Natural killer cell treated with Interleukin-12 subunit alpha and Interleukin-12 subunit beta and Interleukin-15 and Interleukin-18, amount 100 ng/mL, for 72 hours (primary cell): Measurements from ENCODE around the gene NFYC. TPM values are rescaled to one million over a fixed set of nuclear protein-coding genes. Genes with fewer than 3 reads are reported as not detected.

Experiments used
- ATAC-seq, 2 donors: fragments of 150-1000 bp; cut with Tn5 transposase in 1 of 2; sonication (Bioruptor Pico), chemical (Tn5 transposase) in 1 of 2; 2 replicates each; pipeline ENCODE4 v1.10.0; 2021
- DNase-seq: peaks from one replicate; pipeline ENCODE4 v3.0.0; 2022; ENCODE audit warnings: low spot score
- H3K27ac Mint-ChIP-seq, 2 donors: 1 replicate in 1 of 2; 2 replicates in 1 of 2; pipeline ENCODE4 v1.8.0; 2022; ENCODE audit warnings: mixed read lengths in 2 of 2, mild to moderate bottlenecking in 1 of 2, moderate library complexity in 1 of 2
- H3K27me3 Mint-ChIP-seq, 2 donors: 1 replicate in 1 of 2; 2 replicates in 1 of 2; pipeline ENCODE4 v1.8.0; 2022; ENCODE audit warnings: mixed read lengths in 2 of 2
- H3K36me3 Mint-ChIP-seq: one replicate; pipeline ENCODE4 v1.8.0; 2022; ENCODE audit warnings: mixed read lengths
- H3K4me1 Mint-ChIP-seq, 2 donors: 1 replicate in 1 of 2; 2 replicates in 1 of 2; pipeline ENCODE4 v1.8.0; 2022; ENCODE audit warnings: low read depth in 2 of 2, mixed read lengths in 2 of 2, mild to moderate bottlenecking in 1 of 2
- H3K4me3 Mint-ChIP-seq: one replicate; pipeline ENCODE4 v1.8.0; 2022; ENCODE audit warnings: mixed read lengths
- H3K9me3 Mint-ChIP-seq: 2 replicates; pipeline ENCODE4 v1.8.0; 2022; ENCODE audit warnings: mixed read lengths
- total RNA-seq, 2 donors: library from RNA; stranded (reverse); gene quantifications; one replicate each; pipeline ENCODE4 v1.2.3, GENCODE V29; 2022

The NFYC gene
- total RNA-seq, result 10 to 100 TPM; 56.7 to 80.3 TPM

GRCh38 chr1:40691538-40692428 lies at the start of gene NFYC:
TSS of gene NFYC (plus strand) at chr1:40691704. CDS start at chr1:40738844, 47,140 bp downstream.
- Mint-ChIP-seq H3K4me1 (peaks cover 46 to 58% of the 10 kb centered on the region in 2 donors), H3K27ac (peak within 1 kb of the TSS; percentile 92 to 95), H3K27me3 (no peaks in the 10 kb centered on the region), H3K9me3 (no peaks in the 10 kb centered on the region), H3K36me3 (peaks cover 11% of the 10 kb centered on the region), H3K4me3 (peak within 1 kb of the TSS; percentile 96)
- ATAC-seq (peak; percentile 92 to 93), DNase-seq (peak; percentile 96)

GRCh38 chr1:40645118-40645680 lies 46.3 kb upstream of the NFYC start:
- H3K27me3 Mint-ChIP-seq, result peaks cover 0 to 11% of the 10 kb centered on the region in 2 donors
- no peaks in the 10 kb centered on the region for H3K9me3 Mint-ChIP-seq
- no peaks in the 10 kb centered on the region for H3K36me3 Mint-ChIP-seq
- peaks cover 0 to 10% of the 10 kb centered on the region in 2 donors for H3K4me1 Mint-ChIP-seq
- no peak for ATAC-seq
- no peak for DNase-seq
- no peak overlapping the region for H3K27ac Mint-ChIP-seq
- H3K4me3 Mint-ChIP-seq, result no peak overlapping the region

GRCh38 chr1:40646315-40646714 lies 45.2 kb upstream of the NFYC start:
- no peak for DNase-seq
- Mint-ChIP-seq H3K36me3 (no peaks in the 10 kb centered on the region), H3K4me3 (no peak overlapping the region), H3K27ac (no peak overlapping the region), H3K27me3 (peaks cover 0 to 7% of the 10 kb centered on the region in 2 donors), H3K4me1 (peaks cover 0 to 7% of the 10 kb centered on the region in 2 donors), H3K9me3 (no peaks in the 10 kb centered on the region)
- ATAC-seq, result no peak

- Mint-ChIP-seq H3K9me3 (no peaks in the 10 kb centered on the region), H3K4me3 (no peak overlapping the region), H3K27ac (no peak overlapping the region), H3K36me3 (no peaks in the 10 kb centered on the region), H3K27me3 (peaks cover 0 to 7% of the 10 kb centered on the region in 2 donors), H3K4me1 (peaks cover 0 to 7% of the 10 kb centered on the region in 2 donors)
- DNase-seq (no peak), ATAC-seq (no peak)
These were observed 43.3 kb upstream of the NFYC start for GRCh38 chr1:40648200-40648599.

- H3K4me1 Mint-ChIP-seq, result peaks cover 0 to 7% of the 10 kb centered on the region in 2 donors
- no peaks in the 10 kb centered on the region for H3K36me3 Mint-ChIP-seq
- peak in 1 of 2 donors; percentile 5 for ATAC-seq
- H3K4me3 Mint-ChIP-seq, result no peak overlapping the region
- no peaks in the 10 kb centered on the region for H3K9me3 Mint-ChIP-seq
- no peak for DNase-seq
- no peak overlapping the region for H3K27ac Mint-ChIP-seq
- peaks cover 0 to 7% of the 10 kb centered on the region in 2 donors for H3K27me3 Mint-ChIP-seq
These were observed 42.4 kb upstream of the NFYC start for GRCh38 chr1:40648928-40649591.

GRCh38 chr1:40649592-40649930 lies 41.9 kb upstream of the NFYC start:
- DNase-seq, result no peak
- no peak for ATAC-seq
- Mint-ChIP-seq H3K4me3 (no peak overlapping the region), H3K4me1 (peaks cover 0 to 9% of the 10 kb centered on the region in 2 donors), H3K36me3 (no peaks in the 10 kb centered on the region), H3K27ac (no peak overlapping the region), H3K27me3 (peaks cover 0 to 11% of the 10 kb centered on the region in 2 donors), H3K9me3 (no peaks in the 10 kb centered on the region)

GRCh38 chr1:40650075-40650474 lies 41.4 kb upstream of the NFYC start:
- H3K4me1 Mint-ChIP-seq, result peaks cover 0 to 10% of the 10 kb centered on the region in 2 donors
- H3K9me3 Mint-ChIP-seq, result no peaks in the 10 kb centered on the region
- DNase-seq, result no peak
- H3K27me3 Mint-ChIP-seq, result peaks cover 0 to 14% of the 10 kb centered on the region in 2 donors
- no peak for ATAC-seq
- H3K4me3 Mint-ChIP-seq, result no peak overlapping the region
- no peak overlapping the region for H3K27ac Mint-ChIP-seq
- no peaks in the 10 kb centered on the region for H3K36me3 Mint-ChIP-seq

- DNase-seq, result no peak
- Mint-ChIP-seq H3K27ac (no peak overlapping the region), H3K9me3 (no peaks in the 10 kb centered on the region), H3K4me3 (no peak overlapping the region), H3K4me1 (peaks cover 0 to 10% of the 10 kb centered on the region in 2 donors), H3K27me3 (peaks cover 0 to 14% of the 10 kb centered on the region in 2 donors), H3K36me3 (no peaks in the 10 kb centered on the region)
- ATAC-seq, result no peak
These were observed 40.2 kb upstream of the NFYC start for GRCh38 chr1:40651138-40651857.

- no peak for ATAC-seq
- no peak for DNase-seq
- Mint-ChIP-seq H3K9me3 (no peaks in the 10 kb centered on the region), H3K4me3 (no peak overlapping the region), H3K36me3 (no peaks in the 10 kb centered on the region), H3K27me3 (peaks cover 0 to 14% of the 10 kb centered on the region in 2 donors), H3K4me1 (peaks cover 0 to 10% of the 10 kb centered on the region in 2 donors), H3K27ac (no peak overlapping the region)
These were observed 39.0 kb upstream of the NFYC start for GRCh38 chr1:40652468-40652867.

GRCh38 chr1:40652979-40653378 lies 38.5 kb upstream of the NFYC start:
- Mint-ChIP-seq H3K4me1 (peaks cover 0 to 10% of the 10 kb centered on the region in 2 donors), H3K27me3 (peaks cover 0 to 13% of the 10 kb centered on the region in 2 donors), H3K4me3 (no peak overlapping the region), H3K9me3 (no peaks in the 10 kb centered on the region), H3K36me3 (no peaks in the 10 kb centered on the region), H3K27ac (no peak overlapping the region)
- ATAC-seq (no peak), DNase-seq (no peak)

GRCh38 chr1:40653851-40654537 lies 37.5 kb upstream of the NFYC start:
- no peaks in the 10 kb centered on the region for H3K9me3 Mint-ChIP-seq
- H3K4me1 Mint-ChIP-seq, result peaks cover 0 to 9% of the 10 kb centered on the region in 2 donors
- H3K27me3 Mint-ChIP-seq, result peaks cover 0 to 10% of the 10 kb centered on the region in 2 donors
- H3K27ac Mint-ChIP-seq, result no peak overlapping the region
- DNase-seq (no peak), ATAC-seq (no peak)
- H3K4me3 Mint-ChIP-seq, result no peak overlapping the region
- no peaks in the 10 kb centered on the region for H3K36me3 Mint-ChIP-seq

GRCh38 chr1:40657046-40657445 lies 34.5 kb upstream of the NFYC start:
- Mint-ChIP-seq H3K4me3 (no peak overlapping the region), H3K27ac (no peak overlapping the region), H3K4me1 (peaks cover 0 to 2% of the 10 kb centered on the region in 2 donors), H3K36me3 (no peaks in the 10 kb centered on the region), H3K27me3 (peaks cover 0 to 7% of the 10 kb centered on the region in 2 donors), H3K9me3 (no peaks in the 10 kb centered on the region)
- DNase-seq (no peak), ATAC-seq (no peak)
